Endothelial cell of hepatic sinusoid (primary cell): ENCODE results near the gene MAP2K5.

Experiments
- in situ Hi-C: cut with HindIII; loops from 2 replicates; pipeline ENCODE4 v1.10.0; 2017; ENCODE audit warnings: low sequenced_read_pairs

Gene MAP2K5

DNA sequence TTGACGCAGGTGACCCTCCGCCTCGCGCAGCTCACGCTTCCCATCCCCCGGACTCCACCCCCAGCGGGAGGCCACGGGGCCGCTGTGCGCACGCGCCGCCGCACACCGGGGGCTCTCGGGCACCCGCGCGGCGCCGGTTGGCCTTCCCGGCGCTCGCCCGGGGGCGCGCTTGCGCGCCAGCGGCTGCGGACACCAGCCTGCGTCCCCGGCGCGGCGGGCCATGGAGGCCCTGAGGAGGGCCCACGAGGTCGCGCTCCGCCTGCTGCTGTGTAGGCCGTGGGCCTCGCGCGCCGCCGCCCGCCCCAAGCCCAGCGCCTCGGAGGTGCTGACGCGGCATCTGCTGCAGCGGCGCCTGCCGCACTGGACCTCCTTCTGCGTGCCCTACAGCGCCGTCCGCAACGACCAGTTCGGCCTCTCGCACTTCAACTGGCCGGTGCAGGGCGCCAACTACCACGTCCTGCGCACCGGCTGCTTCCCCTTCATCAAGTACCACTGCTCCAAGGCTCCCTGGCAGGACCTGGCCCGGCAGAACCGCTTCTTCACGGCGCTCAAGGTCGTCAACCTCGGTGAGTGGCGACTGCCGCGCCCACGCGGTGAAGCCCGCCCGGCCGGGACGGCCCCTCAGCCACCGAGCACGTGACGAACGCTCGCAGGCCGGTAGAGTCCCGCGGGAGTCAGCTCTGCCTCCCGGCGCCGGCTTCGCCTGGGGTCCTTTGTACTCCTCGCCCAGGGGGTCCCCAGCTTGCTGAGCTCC, 21.3 kb upstream of the MAP2K5 start, which contains the start of gene C15orf61:
Gene C15orf61, plus strand, starts transcription at position 103 of the 754 bp plus-strand sequence. Its CDS starts 118 bp downstream, at position 221.
- in situ Hi-C loops = no loop called here

- in situ Hi-C loops = no loop called here
These were observed 20.5 kb upstream of the MAP2K5 start for GRCh38 chr15:67521783-67522568.

DNA sequence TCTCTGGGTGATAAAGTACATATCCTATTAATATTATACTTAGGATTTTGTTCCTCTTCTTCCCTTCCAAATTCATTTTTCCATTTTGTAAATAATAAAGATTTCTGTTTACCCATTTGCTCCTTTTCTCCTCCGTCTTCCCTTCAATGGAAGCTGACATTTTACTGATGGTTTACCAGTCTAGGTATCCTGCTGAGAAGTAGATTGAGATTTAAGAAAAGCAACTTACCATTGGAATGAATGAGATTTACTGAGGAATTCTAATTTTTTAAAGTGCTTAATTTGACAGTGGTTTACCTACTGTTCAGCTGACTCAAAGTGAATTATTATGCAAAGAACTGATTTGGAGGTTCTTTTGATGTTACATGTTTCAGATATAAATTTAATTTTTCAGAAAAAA, 19.2 kb upstream of the MAP2K5 start:
- in situ Hi-C loops = no loop called here

- in situ Hi-C loops = no loop called here
These were observed 18.3 kb upstream of the MAP2K5 start for GRCh38 chr15:67524235-67524634.

GRCh38 chr15:67528513-67528912, 14.0 kb upstream of the MAP2K5 start:
- in situ Hi-C loops = no loop called here

DNA sequence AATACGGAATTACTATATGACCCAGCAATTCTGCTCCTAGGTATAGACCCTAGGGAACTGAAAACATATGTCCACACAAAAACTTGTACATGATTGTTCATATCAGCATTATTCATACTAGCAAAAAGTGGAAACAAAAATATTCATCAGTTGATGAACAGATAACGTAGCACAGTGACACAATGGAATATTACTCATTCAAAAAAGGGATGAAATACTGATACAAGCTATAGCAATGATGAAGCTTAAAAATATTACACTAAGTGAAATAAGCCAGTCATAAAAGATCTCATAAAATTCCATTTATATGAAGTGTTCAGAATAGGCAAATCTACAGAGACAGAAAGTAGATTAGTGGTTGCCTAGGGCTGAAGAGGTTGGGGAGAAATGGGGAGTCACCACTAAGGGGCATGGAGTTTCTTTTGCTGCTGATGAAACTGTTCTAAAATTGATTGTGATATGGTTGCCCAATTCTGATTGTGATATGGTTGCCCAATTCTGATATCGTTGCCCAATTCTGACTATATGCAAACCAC, 11.1 kb upstream of the MAP2K5 start:
- in situ Hi-C loops = no loop called here

DNA sequence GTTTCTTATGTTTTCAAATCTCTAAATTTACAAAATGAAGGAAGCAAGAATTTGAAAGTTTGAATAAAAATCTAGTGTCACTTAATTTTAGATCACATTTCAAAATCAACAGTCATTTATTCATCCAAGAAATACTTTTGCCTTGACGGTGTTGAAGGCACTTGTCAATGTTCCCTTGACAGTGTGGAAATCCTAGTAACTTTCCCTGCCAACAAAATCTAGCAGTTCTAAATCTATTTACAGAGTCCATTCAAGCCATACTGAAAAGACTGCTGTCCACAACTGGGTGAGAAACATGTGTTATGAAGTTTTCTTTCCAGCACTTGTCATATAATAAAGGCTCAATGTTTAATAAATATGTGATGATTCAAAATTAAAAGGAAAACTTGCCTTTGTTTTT, 8.6 kb upstream of the MAP2K5 start:
- in situ Hi-C loops = no loop called here

DNA sequence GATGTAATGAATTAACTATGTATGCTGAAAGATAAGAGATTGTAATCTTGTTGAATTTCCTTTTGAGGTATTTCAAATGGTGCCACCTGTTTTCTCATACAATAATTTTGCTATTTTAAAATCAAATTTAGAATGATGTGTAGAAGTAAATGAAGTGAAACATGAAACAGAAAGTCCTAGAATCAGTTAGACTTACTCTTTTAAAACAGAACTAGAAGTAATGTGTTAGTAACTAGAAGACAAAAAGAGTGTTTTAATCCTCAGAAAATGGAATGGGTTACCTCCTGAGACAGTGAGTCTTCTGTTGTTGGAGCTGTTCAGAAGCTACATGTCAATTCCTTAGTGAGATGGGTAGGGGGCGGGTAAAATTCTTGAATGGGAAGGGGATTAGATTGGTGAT, 8.1 kb upstream of the MAP2K5 start:
- in situ Hi-C loops = no loop called here

GRCh38 chr15:67537771-67538170, 4.7 kb upstream of the MAP2K5 start:
- in situ Hi-C loops = no loop called here

GRCh38 chr15:67543348-67543718, 830 bp downstream of the MAP2K5 start:
- in situ Hi-C loops = no loop called here

DNA sequence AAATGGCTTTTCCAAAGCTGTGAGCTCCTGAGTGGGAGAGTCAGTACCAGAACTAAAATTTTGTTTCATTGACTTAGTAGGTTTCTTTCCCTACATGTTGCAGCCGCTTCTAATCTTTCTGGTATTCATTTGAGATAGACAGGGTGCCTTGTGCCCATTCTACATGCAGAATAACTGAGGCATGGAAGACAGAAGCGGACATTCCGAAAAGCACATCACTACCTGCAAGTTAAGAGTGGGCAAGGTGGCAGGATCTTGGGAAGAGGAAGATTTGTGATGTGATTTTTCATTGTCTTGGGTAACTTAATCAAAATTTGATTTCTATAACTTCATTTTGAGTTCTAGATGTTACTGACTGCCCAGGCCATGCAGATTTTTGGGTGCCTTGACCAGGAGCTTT, 2.0 kb downstream of the MAP2K5 start:
- in situ Hi-C loops = no loop called here

- in situ Hi-C loops = no loop called here
These were observed 3.4 kb downstream of the MAP2K5 start for GRCh38 chr15:67545864-67546263.

GRCh38 chr15:67547064-67547463, 4.6 kb downstream of the MAP2K5 start:
- in situ Hi-C loops = no loop called here

- in situ Hi-C loops = no loop called here
These were observed 5.3 kb downstream of the MAP2K5 start for GRCh38 chr15:67547836-67548235.

- in situ Hi-C loops = no loop called here
These were observed 5.8 kb downstream of the MAP2K5 start for GRCh38 chr15:67548236-67548852.

DNA sequence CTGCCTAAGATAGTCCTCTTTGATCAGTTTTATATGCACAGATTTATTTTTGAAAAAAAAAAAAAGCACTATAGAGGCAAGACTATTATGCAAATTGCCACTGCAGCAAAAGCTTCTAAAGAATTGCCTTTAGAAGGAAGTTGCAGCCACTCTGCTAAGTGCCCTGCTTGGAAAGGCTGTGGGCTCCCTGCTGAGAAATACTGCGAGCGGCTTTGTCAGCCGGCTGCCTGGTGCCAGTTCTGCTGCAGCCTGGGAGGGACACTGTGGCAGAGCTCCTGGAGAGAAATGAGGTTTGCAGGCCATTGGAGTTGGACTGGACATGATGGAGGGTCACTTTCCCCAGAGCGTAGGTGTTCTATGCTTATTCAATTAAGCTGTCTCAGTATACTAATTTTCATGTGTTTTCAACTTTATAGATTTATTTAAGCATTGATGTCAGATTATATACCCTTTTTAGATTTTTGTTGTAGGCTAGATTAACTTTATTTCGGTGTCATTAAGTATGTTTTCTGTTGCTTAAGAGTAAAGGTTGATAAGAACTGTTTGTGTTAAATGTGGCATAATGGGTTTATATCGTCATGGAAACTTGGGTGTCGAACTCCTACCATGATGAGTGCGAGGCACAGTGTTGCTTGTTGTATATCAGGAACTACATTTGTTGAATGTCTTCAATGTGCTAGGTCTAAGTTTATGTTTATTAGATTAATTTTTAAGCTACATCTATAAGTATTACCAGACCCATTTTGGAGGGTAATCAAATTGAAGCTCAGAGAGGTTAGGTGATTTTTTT, 6.6 kb downstream of the MAP2K5 start:
- in situ Hi-C loops = no loop called here

DNA sequence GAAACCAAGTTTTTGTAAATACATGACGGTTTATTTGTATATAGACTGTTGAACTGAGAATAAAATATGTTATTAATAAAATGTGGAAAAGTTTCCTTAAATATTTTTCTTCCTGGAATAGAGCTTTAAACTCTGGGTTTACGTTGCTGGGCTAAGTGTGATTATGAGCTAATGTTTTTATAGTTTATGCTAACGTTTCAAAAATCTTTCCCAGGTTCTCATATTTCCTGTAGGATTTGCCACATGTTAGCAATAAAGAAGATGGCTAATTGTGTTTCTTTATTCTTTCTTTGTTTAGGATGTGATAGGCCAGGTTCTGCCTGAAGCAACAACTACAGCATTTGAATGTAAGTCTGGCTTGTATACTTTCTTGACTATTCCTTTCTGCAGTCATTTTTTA, 7.2 kb downstream of the MAP2K5 start:
- in situ Hi-C loops = no loop called here

DNA sequence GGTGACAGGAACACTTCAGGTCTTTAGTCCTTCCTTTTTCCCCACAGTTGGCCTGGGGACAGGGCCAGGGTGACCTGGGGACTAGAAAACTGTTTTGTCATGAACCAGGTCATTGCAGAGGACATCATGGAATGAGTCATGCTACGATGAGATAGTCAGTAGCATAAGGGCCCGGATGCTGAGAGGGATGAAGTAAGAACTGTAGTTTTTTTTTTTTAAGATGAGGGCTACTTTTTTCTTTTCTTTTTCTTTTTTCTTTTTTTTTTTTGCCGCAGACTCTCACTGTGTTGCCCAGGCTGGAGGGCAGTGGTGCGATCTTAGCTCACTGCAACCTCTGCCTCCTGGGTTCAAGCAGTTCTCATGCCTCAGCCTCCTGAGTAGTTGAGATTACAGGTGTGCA, 8.0 kb downstream of the MAP2K5 start:
- in situ Hi-C loops = no loop called here

- in situ Hi-C loops = no loop called here
These were observed 8.8 kb downstream of the MAP2K5 start for GRCh38 chr15:67551207-67551743.

- in situ Hi-C loops = no loop called here
These were observed 12.1 kb downstream of the MAP2K5 start for GRCh38 chr15:67554580-67554979.
